ENCODE measurements around the gene SPINK13.

Gene SPINK13

GRCh38 chr5:148248894-148249293 is 19.7 kb upstream of the SPINK13 start:
- no peak overlapping the region for H2BK5ac ChIP-seq (ENCODE audit: low read depth, low read length, poor library complexity)
- no peak overlapping the region for H4K91ac ChIP-seq (ENCODE audit: low read depth, low read length)
- no peaks in the 10 kb centered on the region for H3K79me2 ChIP-seq (ENCODE audit: control insufficient read depth, insufficient read depth, low read length, poor library complexity)
- H3K4me2 ChIP-seq (ENCODE audit: low read length) = no peak overlapping the region
- WGBS (ENCODE audit: extremely low coverage, insufficient coverage, insufficient read length) = no CpG with 5 or more reads among the region's 2 CpGs
- H4K8ac ChIP-seq (ENCODE audit: low read depth, low read length) = no peak overlapping the region
- no peak for DNase-seq
- H3K27me3 ChIP-seq (ENCODE audit: insufficient read depth, low read length) = no peaks in the 10 kb centered on the region
- H3K9me3 ChIP-seq (ENCODE audit: insufficient read depth, low read depth, low read length) = no peaks in the 10 kb centered on the region
- no peak overlapping the region for H3K4me3 ChIP-seq (ENCODE audit: low read depth, low read length)
- no peak overlapping the region for H3K18ac ChIP-seq (ENCODE audit: low read length)
- H3K27ac ChIP-seq (ENCODE audit: low read depth, low read length) = no peak overlapping the region
- H3K4ac ChIP-seq (ENCODE audit: low read depth, low read length) = no peak overlapping the region
- no peaks in the 10 kb centered on the region for H3K79me1 ChIP-seq (ENCODE audit: low read length)
- H4K12ac ChIP-seq (ENCODE audit: low read depth, low read length) = no peak overlapping the region
- H2BK120ac ChIP-seq (ENCODE audit: insufficient read depth, low read length, poor library complexity) = no peak overlapping the region
- no peak overlapping the region for H2AFZ ChIP-seq (ENCODE audit: insufficient read depth, low read length, poor library complexity)
- no peak overlapping the region for H3K23ac ChIP-seq (ENCODE audit: low read length)
- H3K9ac ChIP-seq (ENCODE audit: low read length) = no peak overlapping the region
- H3K14ac ChIP-seq (ENCODE audit: low read length) = no peak overlapping the region
- no peak overlapping the region for H2AK5ac ChIP-seq (ENCODE audit: low read length)
- H3K4me1 ChIP-seq (ENCODE audit: control insufficient read depth in 1 of 2, insufficient read depth in 2 of 2, low read length in 2 of 2) = no peaks in the 10 kb centered on the region
- no peaks in the 10 kb centered on the region for H3K36me3 ChIP-seq (ENCODE audit: control insufficient read depth in 1 of 2, insufficient read depth in 2 of 2, low read length in 2 of 2)
- no peak overlapping the region for H2BK12ac ChIP-seq (ENCODE audit: low read length)

GRCh38 chr5:148255456-148255855 is 13.1 kb upstream of the SPINK13 start:
- Histone ChIP-seq H3K4me3 (ENCODE audit: low read depth, low read length) (no peak overlapping the region), H3K4me2 (ENCODE audit: low read length) (no peak overlapping the region), H3K9me3 (ENCODE audit: insufficient read depth, low read depth, low read length) (no peaks in the 10 kb centered on the region), H3K14ac (ENCODE audit: low read length) (no peak overlapping the region), H3K79me2 (ENCODE audit: control insufficient read depth, insufficient read depth, low read length, poor library complexity) (no peaks in the 10 kb centered on the region), H2BK120ac (ENCODE audit: insufficient read depth, low read length, poor library complexity) (no peak overlapping the region), H3K23ac (ENCODE audit: low read length) (no peak overlapping the region), H2AFZ (ENCODE audit: insufficient read depth, low read length, poor library complexity) (no peak overlapping the region), H3K27me3 (ENCODE audit: insufficient read depth, low read length) (no peaks in the 10 kb centered on the region), H2BK12ac (ENCODE audit: low read length) (no peak overlapping the region), H3K9ac (ENCODE audit: low read length) (no peak overlapping the region), H4K91ac (ENCODE audit: low read depth, low read length) (no peak overlapping the region), H2AK5ac (ENCODE audit: low read length) (no peak overlapping the region), H4K12ac (ENCODE audit: low read depth, low read length) (no peak overlapping the region), H3K79me1 (ENCODE audit: low read length) (no peaks in the 10 kb centered on the region), H3K4ac (ENCODE audit: low read depth, low read length) (no peak overlapping the region), H3K4me1 (ENCODE audit: control insufficient read depth in 1 of 2, insufficient read depth in 2 of 2, low read length in 2 of 2) (no peaks in the 10 kb centered on the region), H3K36me3 (ENCODE audit: control insufficient read depth in 1 of 2, insufficient read depth in 2 of 2, low read length in 2 of 2) (no peaks in the 10 kb centered on the region), H3K27ac (ENCODE audit: low read depth, low read length) (no peak overlapping the region), H4K8ac (ENCODE audit: low read depth, low read length) (no peak overlapping the region), H2BK5ac (ENCODE audit: low read depth, low read length, poor library complexity) (no peak overlapping the region), H3K18ac (ENCODE audit: low read length) (no peak overlapping the region)
- DNase-seq = no peak

GRCh38 chr5:148259288-148259687 is 9.3 kb upstream of the SPINK13 start:
- Histone ChIP-seq H3K4me3 (ENCODE audit: low read depth, low read length) (no peak overlapping the region), H4K91ac (ENCODE audit: low read depth, low read length) (no peak overlapping the region), H3K36me3 (ENCODE audit: control insufficient read depth in 1 of 2, insufficient read depth in 2 of 2, low read length in 2 of 2) (no peaks in the 10 kb centered on the region), H2AK5ac (ENCODE audit: low read length) (no peak overlapping the region), H3K9me3 (ENCODE audit: insufficient read depth, low read depth, low read length) (no peaks in the 10 kb centered on the region), H3K79me2 (ENCODE audit: control insufficient read depth, insufficient read depth, low read length, poor library complexity) (no peaks in the 10 kb centered on the region), H2BK120ac (ENCODE audit: insufficient read depth, low read length, poor library complexity) (no peak overlapping the region), H4K8ac (ENCODE audit: low read depth, low read length) (no peak overlapping the region), H3K27ac (ENCODE audit: low read depth, low read length) (no peak overlapping the region), H2BK5ac (ENCODE audit: low read depth, low read length, poor library complexity) (no peak overlapping the region), H3K27me3 (ENCODE audit: insufficient read depth, low read length) (no peaks in the 10 kb centered on the region), H4K12ac (ENCODE audit: low read depth, low read length) (no peak overlapping the region), H3K4me2 (ENCODE audit: low read length) (no peak overlapping the region), H2AFZ (ENCODE audit: insufficient read depth, low read length, poor library complexity) (no peak overlapping the region), H3K18ac (ENCODE audit: low read length) (no peak overlapping the region), H3K4me1 (ENCODE audit: control insufficient read depth in 1 of 2, insufficient read depth in 2 of 2, low read length in 2 of 2) (no peaks in the 10 kb centered on the region), H3K9ac (ENCODE audit: low read length) (no peak overlapping the region), H3K4ac (ENCODE audit: low read depth, low read length) (no peak overlapping the region), H3K79me1 (ENCODE audit: low read length) (no peaks in the 10 kb centered on the region), H3K23ac (ENCODE audit: low read length) (no peak overlapping the region), H2BK12ac (ENCODE audit: low read length) (no peak overlapping the region), H3K14ac (ENCODE audit: low read length) (no peak overlapping the region)
- WGBS (ENCODE audit: extremely low coverage, insufficient coverage, insufficient read length) = no CpG with 5 or more reads among the region's 2 CpGs
- no peak for DNase-seq

- H3K36me3 ChIP-seq (ENCODE audit: control insufficient read depth in 1 of 2, insufficient read depth in 2 of 2, low read length in 2 of 2) = no peaks in the 10 kb centered on the region
- H2BK12ac ChIP-seq (ENCODE audit: low read length) = no peak overlapping the region
- H3K4me2 ChIP-seq (ENCODE audit: low read length) = no peak overlapping the region
- H3K18ac ChIP-seq (ENCODE audit: low read length) = no peak overlapping the region
- H3K4me1 ChIP-seq (ENCODE audit: control insufficient read depth in 1 of 2, insufficient read depth in 2 of 2, low read length in 2 of 2) = no peaks in the 10 kb centered on the region
- no peaks in the 10 kb centered on the region for H3K27me3 ChIP-seq (ENCODE audit: insufficient read depth, low read length)
- no peak overlapping the region for H2AFZ ChIP-seq (ENCODE audit: insufficient read depth, low read length, poor library complexity)
- no peaks in the 10 kb centered on the region for H3K79me2 ChIP-seq (ENCODE audit: control insufficient read depth, insufficient read depth, low read length, poor library complexity)
- H3K9me3 ChIP-seq (ENCODE audit: insufficient read depth, low read depth, low read length) = no peaks in the 10 kb centered on the region
- H4K91ac ChIP-seq (ENCODE audit: low read depth, low read length) = no peak overlapping the region
- no peak overlapping the region for H3K4ac ChIP-seq (ENCODE audit: low read depth, low read length)
- no peak overlapping the region for H3K27ac ChIP-seq (ENCODE audit: low read depth, low read length)
- no peak overlapping the region for H3K4me3 ChIP-seq (ENCODE audit: low read depth, low read length)
- H2AK5ac ChIP-seq (ENCODE audit: low read length) = no peak overlapping the region
- no peak overlapping the region for H4K8ac ChIP-seq (ENCODE audit: low read depth, low read length)
- H2BK5ac ChIP-seq (ENCODE audit: low read depth, low read length, poor library complexity) = no peak overlapping the region
- H4K12ac ChIP-seq (ENCODE audit: low read depth, low read length) = no peak overlapping the region
- no peak overlapping the region for H3K14ac ChIP-seq (ENCODE audit: low read length)
- H3K23ac ChIP-seq (ENCODE audit: low read length) = no peak overlapping the region
- H3K9ac ChIP-seq (ENCODE audit: low read length) = no peak overlapping the region
- DNase-seq = no peak
- H3K79me1 ChIP-seq (ENCODE audit: low read length) = no peaks in the 10 kb centered on the region
- no peak overlapping the region for H2BK120ac ChIP-seq (ENCODE audit: insufficient read depth, low read length, poor library complexity)
Observed at GRCh38 chr5:148261221-148261620, 7.4 kb upstream of the SPINK13 start.

- Histone ChIP-seq H3K36me3 (ENCODE audit: control insufficient read depth in 1 of 2, insufficient read depth in 2 of 2, low read length in 2 of 2) (no peaks in the 10 kb centered on the region), H3K27me3 (ENCODE audit: insufficient read depth, low read length) (no peaks in the 10 kb centered on the region), H3K4me1 (ENCODE audit: control insufficient read depth in 1 of 2, insufficient read depth in 2 of 2, low read length in 2 of 2) (no peaks in the 10 kb centered on the region), H3K4me3 (ENCODE audit: low read depth, low read length) (no peak overlapping the region), H3K14ac (ENCODE audit: low read length) (no peak overlapping the region), H2BK12ac (ENCODE audit: low read length) (no peak overlapping the region), H4K12ac (ENCODE audit: low read depth, low read length) (no peak overlapping the region), H3K23ac (ENCODE audit: low read length) (no peak overlapping the region), H3K79me2 (ENCODE audit: control insufficient read depth, insufficient read depth, low read length, poor library complexity) (no peaks in the 10 kb centered on the region), H3K79me1 (ENCODE audit: low read length) (no peaks in the 10 kb centered on the region), H3K4ac (ENCODE audit: low read depth, low read length) (no peak overlapping the region), H3K9me3 (ENCODE audit: insufficient read depth, low read depth, low read length) (no peaks in the 10 kb centered on the region), H4K91ac (ENCODE audit: low read depth, low read length) (no peak overlapping the region), H2AK5ac (ENCODE audit: low read length) (no peak overlapping the region), H3K27ac (ENCODE audit: low read depth, low read length) (no peak overlapping the region), H2BK120ac (ENCODE audit: insufficient read depth, low read length, poor library complexity) (no peak overlapping the region), H3K18ac (ENCODE audit: low read length) (no peak overlapping the region), H4K8ac (ENCODE audit: low read depth, low read length) (no peak overlapping the region), H2AFZ (ENCODE audit: insufficient read depth, low read length, poor library complexity) (no peak overlapping the region), H2BK5ac (ENCODE audit: low read depth, low read length, poor library complexity) (no peak overlapping the region), H3K4me2 (ENCODE audit: low read length) (no peak overlapping the region), H3K9ac (ENCODE audit: low read length) (no peak overlapping the region)
- DNase-seq = no peak
- WGBS (ENCODE audit: extremely low coverage, insufficient coverage, insufficient read length) = no CpG with 5 or more reads among the region's 3 CpGs
Observed at GRCh38 chr5:148267962-148268361, 632 bp upstream of the SPINK13 start.

Data from trophoblast cell (in vitro differentiated cells and primary cell).